Breast epithelium (tissue), 3 donors: Measurements from ENCODE around the gene APLF.

Experiments used
- CTCF ChIP-seq, 3 donors: fragments of 450-650 bp; IDR thresholded peaks; one replicate each; pipeline ENCODE4 v1.5.1; 2016 to 2017; ENCODE audit warnings: antibody characterized with exemption in 3 of 3, mild to moderate bottlenecking in 3 of 3, moderate library complexity in 3 of 3
- POLR2A ChIP-seq: fragments of 450-650 bp; IDR thresholded peaks from one replicate; pipeline ENCODE4 v1.6.1; 2016; ENCODE audit warnings: antibody characterized with exemption, mild to moderate bottlenecking, moderate library complexity
- POLR2AphosphoS5 ChIP-seq, 3 donors: sonication (generic); formaldehyde crosslinking; IDR thresholded peaks; one replicate each; pipeline ENCODE4 v1.6.1; 2017; ENCODE audit warnings: antibody characterized with exemption in 3 of 3

GRCh38 chr2:68482296-68482820 is 15.0 kb downstream of the APLF start:
- no peak for TF ChIP-seq CTCF (IDR thresholded peaks at IDR 0.05)
- TF ChIP-seq POLR2A = no peak
- no peak for TF ChIP-seq POLR2AphosphoS5 (IDR thresholded peaks at IDR 0.05)
